Glomerular endothelial cell (primary cell): ENCODE measurements around the gene CCDC78. TPM values are rescaled to one million over a fixed set of nuclear protein-coding genes. Genes with fewer than 3 reads are reported as not detected.

ENCODE experiments used
- DNase-seq: peaks from one replicate; pipeline ENCODE4 v3.0.0-alpha.2; 2011; ENCODE audit warnings: low read depth, low spot score; ENCODE audit errors: extremely low read depth
- total RNA-seq: library from RNA; depleted of rRNA; stranded (reverse); fragments of >200 nt; gene quantifications from 2 replicates; pipeline ENCODE4 v1.2.3, GENCODE V29; 2015

The CCDC78 gene
- 0.41 and 3.9 TPM in 2 replicates for total RNA-seq

DNA sequence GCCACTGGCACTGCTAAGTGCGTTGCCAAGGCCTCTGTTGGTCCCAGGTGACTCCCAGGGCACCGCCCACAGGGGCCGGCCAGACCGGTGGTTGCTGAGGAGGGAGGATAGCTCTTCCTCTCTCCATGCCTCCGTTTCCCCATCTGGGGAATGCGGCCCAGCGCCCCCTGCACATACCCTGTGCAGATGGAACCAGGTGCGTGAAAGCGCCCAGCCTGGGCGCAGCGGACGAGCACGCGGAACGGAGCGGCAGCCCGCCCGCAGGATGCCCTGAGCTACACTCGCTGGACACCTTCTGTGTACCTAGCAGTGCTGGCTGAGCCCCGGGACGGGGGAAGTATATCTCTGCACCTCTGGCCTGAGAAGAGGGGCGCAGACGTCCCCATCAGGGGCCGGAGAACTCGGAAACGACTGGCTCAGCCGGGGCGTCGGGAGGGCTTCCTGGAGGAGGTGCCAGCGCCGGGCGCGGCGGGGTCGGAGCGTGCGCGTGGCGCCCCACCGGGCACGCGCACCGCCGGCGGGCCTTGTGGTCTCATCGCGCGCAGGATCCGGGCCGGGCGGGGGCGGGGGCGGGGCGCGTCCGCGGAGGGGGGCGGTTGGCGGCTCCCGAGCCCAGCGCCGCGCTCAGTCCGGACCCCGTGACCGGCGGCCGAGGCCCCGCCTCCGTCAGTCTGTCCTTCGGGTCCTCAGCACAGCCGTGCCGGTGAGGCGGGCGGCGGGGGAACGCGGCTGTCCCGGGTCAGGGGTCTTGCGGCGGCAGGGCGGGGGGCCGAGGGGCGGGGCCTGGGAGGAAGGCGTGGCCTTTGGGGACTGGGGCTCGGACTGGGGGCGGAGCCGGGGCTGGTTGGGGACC, at the start of gene CCDC78, which contains the start of gene HAGHL:
Gene CCDC78 (minus strand): TSS at position 6 of the 853 bp plus-strand sequence. CDS start 76 bp downstream, outside the sequence.
Gene HAGHL (plus strand): TSS at position 669 of the 853 bp plus-strand sequence. CDS start 404 bp downstream, outside the sequence.
- DNase-seq = no peak

GRCh38 chr16:775236-775796, 49.1 kb upstream of the CCDC78 start:
- no peak for DNase-seq

- no peak for DNase-seq
Measured at GRCh38 chr16:774086-775001, 48.1 kb upstream of the CCDC78 start.

- DNase-seq = no peak
Measured at GRCh38 chr16:772959-773358, 46.7 kb upstream of the CCDC78 start.

GRCh38 chr16:770411-770810, 44.2 kb upstream of the CCDC78 start:
- DNase-seq = no peak

DNA sequence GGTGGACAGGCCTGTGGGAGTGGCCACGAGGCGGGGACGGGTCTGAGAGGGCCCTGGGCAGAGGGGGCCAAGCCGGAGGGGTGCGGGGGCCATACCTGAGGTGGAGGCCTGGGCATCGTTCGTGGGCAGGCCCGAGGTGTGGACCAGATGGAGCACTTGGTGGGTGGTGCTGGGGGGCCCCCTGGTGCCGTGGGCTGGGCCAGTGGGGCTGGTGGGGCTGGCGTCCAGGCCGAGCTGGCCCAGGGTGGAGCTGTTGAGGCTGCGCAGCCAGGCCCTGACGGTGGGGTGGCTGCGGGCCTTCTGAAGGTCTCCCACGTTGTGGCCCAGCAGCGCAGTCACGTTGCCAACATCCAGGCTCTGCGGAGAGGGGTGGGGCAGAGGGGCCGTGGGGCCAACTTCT, 43.7 kb upstream of the CCDC78 start:
- DNase-seq = no peak

GRCh38 chr16:769184-769784, 43.0 kb upstream of the CCDC78 start:
- DNase-seq = no peak

GRCh38 chr16:768428-768827, 42.2 kb upstream of the CCDC78 start:
- DNase-seq = no peak

DNA sequence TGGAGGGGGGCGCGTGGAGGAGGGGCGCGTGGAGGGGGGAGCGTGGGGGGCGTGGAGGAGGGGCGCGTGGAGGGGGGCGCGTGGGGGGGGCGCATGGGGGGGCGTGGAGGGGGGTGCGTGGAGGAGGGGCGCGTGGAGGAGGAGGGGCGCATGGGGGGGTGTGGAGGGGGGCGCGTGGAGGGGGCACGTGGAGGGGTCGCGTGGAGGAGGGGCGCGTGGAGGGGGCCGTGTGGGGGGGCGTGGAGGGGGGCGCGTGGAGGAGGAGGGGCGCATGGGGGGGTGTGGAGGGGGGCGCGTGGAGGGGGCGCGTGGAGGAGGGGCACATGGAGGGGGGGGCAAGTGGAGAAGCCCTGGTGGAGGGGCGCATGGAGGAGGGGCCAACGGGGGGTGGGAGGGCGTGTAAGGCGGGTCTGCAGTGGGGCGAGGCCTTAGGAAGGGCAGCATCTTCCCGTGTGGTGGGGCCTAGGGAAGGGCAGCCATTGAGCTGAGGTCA, 41.5 kb upstream of the CCDC78 start:
- DNase-seq = no peak

GRCh38 chr16:766820-767640, 40.8 kb upstream of the CCDC78 start:
- no peak for DNase-seq

DNA sequence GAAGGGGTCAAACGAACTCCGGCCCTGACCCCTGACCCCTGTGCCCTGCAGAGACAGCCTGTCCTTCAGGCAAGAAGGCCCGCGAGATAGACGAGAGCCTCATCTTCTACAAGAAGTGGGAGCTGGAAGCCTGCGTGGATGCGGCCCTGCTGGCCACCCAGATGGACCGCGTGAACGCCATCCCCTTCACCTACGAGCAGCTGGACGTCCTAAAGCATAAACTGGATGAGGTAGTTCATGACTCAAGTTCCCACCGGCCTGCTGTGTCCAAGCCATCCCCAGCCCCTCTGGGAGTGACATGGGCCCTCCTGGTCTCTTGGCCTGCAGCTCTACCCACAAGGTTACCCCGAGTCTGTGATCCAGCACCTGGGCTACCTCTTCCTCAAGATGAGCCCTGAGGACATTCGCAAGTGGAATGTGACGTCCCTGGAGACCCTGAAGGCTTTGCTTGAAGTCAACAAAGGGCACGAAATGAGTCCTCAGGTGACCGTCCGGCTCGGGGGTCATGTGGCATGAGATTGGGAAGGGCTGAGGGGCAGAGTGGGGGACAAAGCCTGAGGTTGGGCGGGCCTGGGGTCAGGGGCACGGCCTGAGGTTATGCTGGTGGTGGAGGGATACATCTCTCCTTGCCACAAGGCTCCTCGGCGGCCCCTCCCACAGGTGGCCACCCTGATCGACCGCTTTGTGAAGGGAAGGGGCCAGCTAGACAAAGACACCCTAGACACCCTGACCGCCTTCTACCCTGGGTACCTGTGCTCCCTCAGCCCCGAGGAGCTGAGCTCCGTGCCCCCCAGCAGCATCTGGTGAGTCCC, 40.0 kb upstream of the CCDC78 start:
- DNase-seq = no peak

GRCh38 chr16:765488-765865, 39.2 kb upstream of the CCDC78 start:
- no peak for DNase-seq

DNA sequence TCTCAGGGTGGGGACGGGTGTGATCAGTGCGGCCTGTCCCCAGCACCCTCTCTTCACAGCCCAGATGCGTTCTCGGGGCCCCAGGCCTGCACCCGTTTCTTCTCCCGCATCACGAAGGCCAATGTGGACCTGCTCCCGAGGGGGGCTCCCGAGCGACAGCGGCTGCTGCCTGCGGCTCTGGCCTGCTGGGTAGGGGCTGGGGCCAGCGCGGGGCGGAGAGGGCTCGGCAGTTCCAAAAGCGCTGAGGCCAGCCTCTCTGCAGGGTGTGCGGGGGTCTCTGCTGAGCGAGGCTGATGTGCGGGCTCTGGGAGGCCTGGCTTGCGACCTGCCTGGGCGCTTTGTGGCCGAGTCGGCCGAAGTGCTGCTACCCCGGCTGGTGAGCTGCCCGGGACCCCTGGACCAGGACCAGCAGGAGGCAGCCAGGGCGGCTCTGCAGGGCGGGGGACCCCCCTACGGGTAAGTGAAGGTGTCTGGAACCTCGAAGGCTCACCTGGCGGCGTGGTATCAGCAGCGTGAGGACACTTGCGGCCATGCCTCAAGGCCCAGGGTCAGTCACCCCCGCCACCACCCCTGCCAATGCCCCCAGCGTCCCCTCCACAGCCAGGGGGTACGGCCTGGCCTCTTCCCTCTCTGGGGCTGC, 38.7 kb upstream of the CCDC78 start:
- no peak for DNase-seq

- no peak for DNase-seq
Measured at GRCh38 chr16:764184-764750, 38.0 kb upstream of the CCDC78 start.

DNA sequence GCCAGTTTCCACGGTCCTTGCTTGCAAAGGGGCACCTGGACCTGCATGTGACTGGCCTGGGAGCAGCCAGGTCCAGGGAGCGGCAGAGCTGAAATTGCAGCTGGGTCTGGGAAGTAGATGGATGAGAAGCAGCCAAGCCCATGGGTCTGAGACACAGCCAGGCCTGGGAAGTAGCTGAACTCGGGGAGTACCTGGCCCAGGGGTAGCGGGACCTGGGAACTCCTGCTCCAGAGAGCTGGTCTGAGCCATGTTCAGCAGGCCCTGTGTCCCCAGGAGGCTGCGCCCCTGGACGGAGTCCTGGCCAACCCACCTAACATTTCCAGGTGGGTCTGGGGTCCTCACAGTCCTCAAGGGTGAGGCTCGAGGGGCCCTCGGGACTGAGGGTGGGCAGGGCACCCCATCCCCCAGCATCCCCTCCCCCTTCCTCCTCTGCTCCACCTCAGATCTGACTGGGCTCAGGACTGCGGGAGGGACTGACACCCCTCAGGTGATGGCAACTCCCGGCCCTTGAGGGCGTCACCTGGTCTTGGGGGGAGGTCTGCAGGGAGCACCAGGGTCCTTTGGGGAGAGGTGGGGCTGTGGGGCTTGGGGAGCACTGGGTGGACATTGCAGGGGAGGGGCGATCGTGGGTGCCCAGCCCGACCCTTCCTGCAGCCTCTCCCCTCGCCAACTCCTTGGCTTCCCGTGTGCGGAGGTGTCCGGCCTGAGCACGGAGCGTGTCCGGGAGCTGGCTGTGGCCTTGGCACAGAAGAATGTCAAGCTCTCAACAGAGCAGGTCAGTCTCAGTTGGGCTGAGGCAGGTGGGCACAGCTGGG, 37.3 kb upstream of the CCDC78 start:
- no peak for DNase-seq

- DNase-seq = no peak
Measured at GRCh38 chr16:762595-763268, 36.5 kb upstream of the CCDC78 start.
